Endothelial cell of umbilical vein (primary cell): ENCODE measurements around the gene SPACA4. TPM values are rescaled to one million over a fixed set of nuclear protein-coding genes. Genes with fewer than 3 reads are reported as not detected.

Experiments
- BruUV-seq: library from RNA; stranded (reverse); fragments of 400-500 nt; replicated peaks from 2 replicates; lab custom pipeline; 2021; lab: Mats Ljungman, UMichigan
- CTCF ChIA-PET: fragments of 300-600, 350-600 bp; sonication (Branson Sonifier 250); formaldehyde crosslinking; loops from one replicate; lab custom pipeline; 2021; ENCODE audit warnings: antibody characterized with exemption, inconsistent platforms; lab: Charles Lee
- POLR2A ChIA-PET: fragments of 300-600, 350-600 bp; sonication (Branson Sonifier 250); formaldehyde crosslinking; loops from one replicate; lab custom pipeline; 2021; ENCODE audit warnings: antibody characterized with exemption, inconsistent platforms; lab: Charles Lee
- DNase-seq: peaks from one replicate; pipeline ENCODE4 v3.0.0-alpha.2; 2011; ENCODE audit warnings: low read depth, low spot score
- FAIRE-seq: peaks from 2 replicates; lab custom pipeline; 2011; peaks lifted over from hg19 to GRCh38; lab: Jason Lieb, UNC
- H2AFZ ChIP-seq: 2 replicates; pipeline ENCODE4 v1.6.0; 2012; ENCODE audit warnings: low read depth, low read length, control low read depth, inconsistent platforms
- H3K27ac ChIP-seq: 2 replicates; pipeline ENCODE4 v1.5.1; 2011; ENCODE audit warnings: low read depth, mild to moderate bottlenecking, control low read depth, low read length, moderate library complexity; ENCODE audit not compliant: insufficient read depth
- H3K27me3 ChIP-seq, 2 experiments: 2 replicates each; pipeline versions ENCODE4 v1.6.0 to v1.6.1; 2011; ENCODE audit warnings: low read length in 2 of 2, mixed read lengths in 1 of 2; ENCODE audit not compliant: control insufficient read depth in 2 of 2, insufficient read depth in 2 of 2
- H3K36me3 ChIP-seq, 2 experiments: 2 replicates in 1 of 2; 3 replicates in 1 of 2; pipeline ENCODE4 v1.5.1; 2011; ENCODE audit warnings: low read length in 2 of 2, mild to moderate bottlenecking in 1 of 2, moderate library complexity in 1 of 2; ENCODE audit not compliant: control insufficient read depth in 2 of 2, insufficient read depth in 2 of 2; ENCODE audit errors: extremely low read depth in 1 of 2
- H3K4me1 ChIP-seq: 3 replicates; pipeline ENCODE4 v1.5.1; 2011; ENCODE audit warnings: mild to moderate bottlenecking, low read length; ENCODE audit not compliant: control insufficient read depth, insufficient read depth; ENCODE audit errors: extremely low read depth
- H3K4me2 ChIP-seq: 2 replicates; pipeline ENCODE4 v1.6.1; 2011; ENCODE audit warnings: low read length, control low read depth, mixed read lengths; ENCODE audit not compliant: insufficient read depth
- H3K4me3 ChIP-seq, 3 experiments: fragments of 200-600 bp in 1 of 3; sonication (generic), shearing (Covaris generic) in 1 of 3; replicated peaks in 1 of 3; 2 replicates each; pipeline ENCODE4 v1.5.1; 2011 to 2016; ENCODE audit warnings: control low read depth in 3 of 3, low read length in 3 of 3, mild to moderate bottlenecking in 2 of 3, inconsistent platforms in 1 of 3, low read depth in 1 of 3, moderate library complexity in 1 of 3; ENCODE audit not compliant: insufficient read depth in 1 of 3
- H3K79me2 ChIP-seq: 2 replicates; pipeline ENCODE4 v1.6.0; 2012; ENCODE audit warnings: low read length, inconsistent platforms; ENCODE audit not compliant: control insufficient read depth, insufficient read depth
- H3K9ac ChIP-seq: replicated peaks from 2 replicates; pipeline ENCODE3; 2011; ENCODE audit warnings: low read length, control low read depth; ENCODE audit not compliant: insufficient read depth; ENCODE audit errors: extremely low read depth
- H3K9me1 ChIP-seq: replicated peaks from 3 replicates; pipeline ENCODE4 v1.6.0; 2011; ENCODE audit warnings: mild to moderate bottlenecking, low read length; ENCODE audit not compliant: control insufficient read depth, insufficient read depth; ENCODE audit errors: extremely low read depth
- H3K9me3 ChIP-seq: replicated peaks from 2 replicates; pipeline ENCODE4 v1.5.1; 2012; ENCODE audit warnings: low read length, inconsistent platforms; ENCODE audit not compliant: control insufficient read depth, insufficient read depth
- H4K20me1 ChIP-seq: replicated peaks from 2 replicates; pipeline ENCODE3; 2011; ENCODE audit warnings: mild to moderate bottlenecking, low read length; ENCODE audit not compliant: control insufficient read depth, insufficient read depth; ENCODE audit errors: extremely low read depth
- CTCF ChIP-seq, 2 donors: IDR thresholded peaks; 1 replicate in 1 of 2; 2 replicates in 1 of 2; pipeline ENCODE4 v1.5.1; 2011; ENCODE audit warnings: low read length in 2 of 2, mild to moderate bottlenecking in 2 of 2, moderate library complexity in 2 of 2, control low read depth in 1 of 2, inconsistent platforms in 1 of 2, low read depth in 1 of 2; ENCODE audit not compliant: insufficient read depth in 1 of 2; ENCODE audit errors: extremely low read depth in 1 of 2
- EZH2 ChIP-seq: IDR thresholded peaks from 2 replicates; pipeline ENCODE4 v1.6.1; 2012; ENCODE audit warnings: borderline replicate concordance, low read depth, mild to moderate bottlenecking, moderate library complexity, low read length, inconsistent platforms; ENCODE audit not compliant: severe bottlenecking
- FOS ChIP-seq: IDR thresholded peaks from 2 replicates; pipeline ENCODE4 v1.6.1; 2011; ENCODE audit warnings: mild to moderate bottlenecking, low read length, moderate library complexity, borderline replicate concordance; ENCODE audit not compliant: insufficient read depth
- GATA2 ChIP-seq: IDR thresholded peaks from 2 replicates; pipeline ENCODE4 v1.7.0; 2011; ENCODE audit warnings: low read depth, mild to moderate bottlenecking, moderate library complexity, mixed read lengths, low read length; ENCODE audit not compliant: insufficient read length, insufficient read depth
- JUN ChIP-seq: IDR thresholded peaks from 2 replicates; pipeline ENCODE4 v1.6.1; 2011; ENCODE audit warnings: borderline replicate concordance, low read depth; ENCODE audit not compliant: insufficient read length, insufficient read depth
- MAX ChIP-seq: IDR thresholded peaks from 2 replicates; pipeline ENCODE4 v1.6.1; 2011; ENCODE audit not compliant: insufficient read depth, insufficient read length
- MYC ChIP-seq: IDR thresholded peaks from one replicate; pipeline ENCODE4 v1.6.1; 2011; ENCODE audit warnings: mild to moderate bottlenecking, low read depth, low read length
- POLR2A ChIP-seq: IDR thresholded peaks from 2 replicates; pipeline ENCODE4 v1.6.1; 2012; ENCODE audit warnings: low read depth, mild to moderate bottlenecking, control low read depth, low read length
- POLR2AphosphoS5 ChIP-seq: IDR thresholded peaks from 2 replicates; pipeline ENCODE4 v1.6.1; 2012; ENCODE audit warnings: low read depth, mild to moderate bottlenecking, control low read depth, low read length, moderate library complexity; ENCODE audit not compliant: insufficient read depth
- dilution Hi-C: fragments of 300-500 bp; cut with MboI; formaldehyde crosslinking; loops from one replicate; pipeline ENCODE4 v1.15.0; 2019; ENCODE audit warnings: low sequenced_read_pairs; ENCODE audit not compliant: extremely low pct_ligation_motif_present
- intact Hi-C: fragments of 100-400 bp; cut with micrococcal nuclease; formaldehyde crosslinking; loops from one replicate; pipeline ENCODE4 v1.10.0; 2022
- polyA plus RNA-seq, 4 experiments: library from polyadenylated mRNA; depleted of rRNA in 3 of 4; stranded (reverse) in 3 of 4; unstranded in 1 of 4; fragments of >200 nt; gene quantifications; 2 replicates each; pipeline versions ENCODE4 v1.2.1 to v1.2.3, GENCODE V29; 2011 to 2012; ENCODE audit warnings: missing spikeins in 1 of 4
- total RNA-seq: library from RNA; stranded (reverse); gene quantifications from 2 replicates; pipeline ENCODE4 v1.2.3, GENCODE V29; 2021

Gene SPACA4
- total and polyA plus RNA-seq, 2 donors (not counting 3 experiments of a cell fraction or from before 2014, with no cell fraction given): not detected

GRCh38 chr19:48571378-48572162, 35.0 kb upstream of the SPACA4 start:
- H3K9ac ChIP-seq: no peak overlapping the region
- H3K79me2 ChIP-seq: no peaks in the 10 kb centered on the region
- H3K36me3 ChIP-seq: no peaks in the 10 kb centered on the region
- no peaks in the 10 kb centered on the region for H3K9me3 ChIP-seq
- no peak for DNase-seq
- no peak overlapping the region for H3K4me3 ChIP-seq
- dilution Hi-C loops (no loop called here), intact Hi-C loops (loop anchor here (5.0 kb wide), 1 partner anchor 404 kb away; no protein-coding TSS in a partner anchor)
- no peak overlapping the region for H3K27ac ChIP-seq
- no peak overlapping the region for H3K4me2 ChIP-seq
- ChIA-PET POLR2A (no interaction called here), CTCF (interaction anchor here (0.7 to 6.6 kb wide), 4 partner anchors 12 to 66 kb away, joined by 3 to 38 read pairs (median 3); no protein-coding TSS in a partner anchor)
- BruUV-seq: no TSS peak
- no peak for FAIRE-seq
- peaks cover 2% of the 10 kb centered on the region for H3K4me1 ChIP-seq
- no peak overlapping the region for H2AFZ ChIP-seq
- H3K9me1 ChIP-seq: no peaks in the 10 kb centered on the region
- H3K27me3 ChIP-seq: no peaks in the 10 kb centered on the region
- no peaks in the 10 kb centered on the region for H4K20me1 ChIP-seq
- TF ChIP-seq JUN (no peak), CTCF (IDR thresholded peaks at IDR 0.05; ENCODE audit: extremely low read depth in 1 of 2, insufficient read depth in 1 of 2, low read depth in 1 of 2, low read length in 2 of 2) (no peak), GATA2 (no peak), POLR2AphosphoS5 (no peak), POLR2A (no peak), MYC (no peak), EZH2 (no peak), MAX (no peak), FOS (no peak)
